Tracheal epithelial cell (primary cell): ENCODE measurements around the gene BACH2. TPM values are rescaled to one million over a fixed set of nuclear protein-coding genes. Genes with fewer than 3 reads are reported as not detected.

Experiments
- total RNA-seq: library from RNA; depleted of rRNA; stranded (reverse); fragments of >200 nt; gene quantifications from 2 replicates; pipeline ENCODE4 v1.2.1, GENCODE V29; 2014

BACH2 gene
- 1.1 and 1.9 TPM in 2 replicates for total RNA-seq

GRCh38 chr6:90296341-90297114 lies at the start of gene BACH2:
BACH2 (minus strand) TSS chr6:90296843; CDS start chr6:90008844, 287,999 bp downstream.

GRCh38 chr6:89894169-89894568 lies 402.5 kb downstream of the BACH2 start, which contains the start of gene GJA10:
GJA10 (plus strand) TSS chr6:89894469; CDS start chr6:89894469, 0 bp downstream.

